Measurements from ENCODE around the gene ARID4A. TPM values are rescaled to one million over a fixed set of nuclear protein-coding genes. Genes with fewer than 3 reads are reported as not detected.

The ARID4A gene
- total and polyA plus RNA-seq, 8 donors: 27.6 to 48.6 (median 37.3) TPM

DNA sequence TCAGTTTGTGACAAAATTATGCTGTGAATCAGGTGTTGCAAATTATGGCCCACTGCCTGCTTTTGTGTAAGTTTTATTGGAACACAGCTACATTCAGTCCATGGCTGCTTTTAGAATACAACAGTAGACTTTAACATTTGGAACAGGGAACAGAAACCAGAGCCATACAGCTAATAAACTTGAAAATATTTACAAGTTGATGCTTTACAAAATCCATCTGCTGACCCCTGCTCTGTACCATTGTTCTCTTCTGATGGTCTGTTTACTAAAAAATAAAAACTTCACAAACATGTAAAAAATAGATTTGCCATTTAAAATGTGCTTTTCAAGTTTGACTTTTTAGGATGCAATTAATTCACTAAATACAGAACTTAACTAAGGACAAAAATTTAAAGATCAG lies 33.0 kb upstream of the ARID4A start:
- peak in 1 of 4 donors; percentile 30 for DNase-seq
- H3K36me3 ChIP-seq: peaks cover 0 to 100% of the 10 kb centered on the region in 2 donors

DNA sequence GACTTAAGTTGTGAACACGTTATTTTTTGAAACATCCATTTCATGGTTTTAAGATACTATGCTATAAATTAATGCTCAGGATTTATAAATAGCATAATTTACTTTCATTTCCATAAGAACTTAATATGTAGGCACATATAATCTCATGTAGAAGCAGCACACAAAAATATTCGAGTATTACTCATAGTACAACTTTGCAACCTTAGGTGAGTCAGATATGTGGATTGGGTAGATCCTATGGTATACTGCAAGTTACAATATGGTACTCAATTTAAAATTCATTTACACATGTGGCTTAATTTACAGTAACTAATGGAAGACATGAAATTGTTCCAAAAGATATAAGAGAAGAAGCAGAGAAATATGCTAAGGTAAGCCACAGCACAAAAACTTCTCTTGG lies 27.7 kb upstream of the ARID4A start:
- no peak overlapping the region for H3K27ac ChIP-seq
- H3K4me1 ChIP-seq: peaks cover 0 to 41% of the 10 kb centered on the region in 2 donors
- H3K27me3 ChIP-seq: no peaks in the 10 kb centered on the region
- H3K9me3 ChIP-seq: no peaks in the 10 kb centered on the region
- intact Hi-C loops (cut with DNase I): no loop called here
- no peak for ATAC-seq
- TF ChIP-seq, protein P1, sequence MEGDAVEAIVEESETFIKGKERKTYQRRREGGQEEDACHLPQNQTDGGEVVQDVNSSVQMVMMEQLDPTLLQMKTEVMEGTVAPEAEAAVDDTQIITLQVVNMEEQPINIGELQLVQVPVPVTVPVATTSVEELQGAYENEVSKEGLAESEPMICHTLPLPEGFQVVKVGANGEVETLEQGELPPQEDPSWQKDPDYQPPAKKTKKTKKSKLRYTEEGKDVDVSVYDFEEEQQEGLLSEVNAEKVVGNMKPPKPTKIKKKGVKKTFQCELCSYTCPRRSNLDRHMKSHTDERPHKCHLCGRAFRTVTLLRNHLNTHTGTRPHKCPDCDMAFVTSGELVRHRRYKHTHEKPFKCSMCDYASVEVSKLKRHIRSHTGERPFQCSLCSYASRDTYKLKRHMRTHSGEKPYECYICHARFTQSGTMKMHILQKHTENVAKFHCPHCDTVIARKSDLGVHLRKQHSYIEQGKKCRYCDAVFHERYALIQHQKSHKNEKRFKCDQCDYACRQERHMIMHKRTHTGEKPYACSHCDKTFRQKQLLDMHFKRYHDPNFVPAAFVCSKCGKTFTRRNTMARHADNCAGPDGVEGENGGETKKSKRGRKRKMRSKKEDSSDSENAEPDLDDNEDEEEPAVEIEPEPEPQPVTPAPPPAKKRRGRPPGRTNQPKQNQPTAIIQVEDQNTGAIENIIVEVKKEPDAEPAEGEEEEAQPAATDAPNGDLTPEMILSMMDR (IDR thresholded peaks at IDR 0.05): no peak
- no peak for DNase-seq
- H3K36me3 ChIP-seq: peaks cover 0 to 88% of the 10 kb centered on the region in 2 donors
- no peak overlapping the region for H3K4me3 ChIP-seq

More for the DNA sequence above, 33.0 kb upstream of the ARID4A start:
- no peak for ATAC-seq
- Histone ChIP-seq H3K27ac (no peak overlapping the region), H3K27me3 (no peaks in the 10 kb centered on the region), H3K4me3 (no peak overlapping the region), H3K9me3 (no peaks in the 10 kb centered on the region), H3K4me1 (no peaks in the 10 kb centered on the region)
- TF ChIP-seq, protein P1 (IDR thresholded peaks at IDR 0.05): no peak
- intact Hi-C loops (cut with DNase I): no loop called here

DNA sequence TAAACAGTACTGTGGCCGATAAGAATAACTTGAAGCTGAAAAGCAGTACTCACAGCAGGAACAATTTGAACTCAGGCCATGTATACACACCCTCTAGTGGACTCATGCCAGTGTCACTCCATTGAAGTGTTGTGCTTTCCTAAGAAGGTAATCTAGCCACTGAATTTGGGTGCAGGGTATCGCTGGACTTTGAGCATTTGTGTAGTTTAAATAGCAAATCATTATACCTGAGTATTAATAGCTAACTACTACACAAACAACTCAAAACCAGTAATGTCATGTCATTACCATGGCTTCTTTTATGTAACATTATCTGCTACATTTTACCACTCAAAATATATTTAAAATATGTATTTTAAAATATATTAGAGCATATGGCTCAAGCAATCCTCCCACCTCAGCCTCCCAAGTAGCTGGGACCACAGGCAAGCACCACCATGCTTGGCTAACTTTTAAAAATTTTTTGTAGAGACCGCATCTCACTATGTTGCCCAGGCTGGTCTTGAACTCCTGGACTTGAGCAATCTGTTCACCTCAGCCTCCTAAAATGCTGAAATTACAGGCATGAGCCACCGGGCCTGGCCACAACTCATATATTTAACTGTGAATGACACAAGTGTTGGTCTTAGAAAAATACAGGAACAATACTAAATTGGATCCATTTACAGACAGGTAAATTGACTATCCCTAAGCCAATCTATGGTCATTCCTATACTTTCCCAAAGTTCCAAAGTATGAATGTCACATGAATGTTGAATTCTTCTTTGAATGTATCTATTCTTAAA lies 25.6 kb upstream of the ARID4A start:
- DNase-seq: no peak
- Histone ChIP-seq H3K27ac (peak overlapping the region in 1 of 2 donors; percentile 74), H3K4me1 (peaks cover 0 to 51% of the 10 kb centered on the region in 2 donors), H3K9me3 (no peaks in the 10 kb centered on the region), H3K27me3 (no peaks in the 10 kb centered on the region), H3K4me3 (no peak overlapping the region), H3K36me3 (peaks cover 0 to 79% of the 10 kb centered on the region in 2 donors)
- TF ChIP-seq, protein P1 (IDR thresholded peaks at IDR 0.05): no peak
- ATAC-seq: peak; percentile 86
- intact Hi-C loops (cut with DNase I): no loop called here

GRCh38 chr14:58274881-58275280 lies 23.5 kb upstream of the ARID4A start:
- Histone ChIP-seq H3K27ac (peak overlapping the region in 1 of 2 donors; percentile 37), H3K9me3 (no peaks in the 10 kb centered on the region), H3K4me3 (no peak overlapping the region), H3K36me3 (peaks cover 0 to 79% of the 10 kb centered on the region in 2 donors), H3K27me3 (no peaks in the 10 kb centered on the region), H3K4me1 (peaks cover 0 to 56% of the 10 kb centered on the region in 2 donors)
- intact Hi-C loops (cut with DNase I): no loop called here
- TF ChIP-seq, protein P1 (IDR thresholded peaks at IDR 0.05): no peak
- ATAC-seq: no peak
- DNase-seq: no peak

DNA sequence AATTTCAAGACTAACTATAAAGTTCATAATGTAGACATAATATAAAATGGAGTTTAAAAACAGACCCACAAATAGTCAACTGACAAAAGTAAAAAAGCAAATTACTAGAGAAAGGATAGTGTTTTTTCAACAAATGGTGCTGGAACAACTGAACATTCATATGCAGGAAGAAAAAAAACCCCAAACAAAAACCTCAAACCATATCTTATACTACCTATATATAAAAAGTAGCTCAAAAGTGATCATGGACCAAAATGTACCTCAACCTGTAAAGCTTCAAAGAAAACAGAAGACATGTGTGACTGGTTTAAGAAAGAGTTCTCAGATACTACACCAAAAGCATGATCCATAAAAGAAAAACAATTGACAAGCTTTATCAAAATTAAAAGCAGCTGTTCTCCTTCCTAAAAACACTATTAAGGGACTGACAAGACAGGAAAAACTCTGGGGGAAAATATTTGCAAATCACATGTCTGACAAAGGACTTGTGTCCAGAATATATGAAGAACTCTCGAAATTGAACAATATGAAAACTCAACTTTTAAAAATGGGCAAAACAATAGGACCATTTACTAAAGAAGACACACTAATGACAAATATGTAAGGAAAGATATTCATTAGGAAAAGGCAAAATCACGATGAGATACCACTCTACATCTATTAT lies 22.7 kb upstream of the ARID4A start:
- peaks cover 2 to 61% of the 10 kb centered on the region in 2 donors for H3K4me1 ChIP-seq
- peak overlapping the region; percentile 11 to 37 for H3K27ac ChIP-seq
- H3K27me3 ChIP-seq: no peaks in the 10 kb centered on the region
- ATAC-seq (no peak), DNase-seq (no peak)
- intact Hi-C loops (cut with DNase I): no loop called here
- no peaks in the 10 kb centered on the region for H3K9me3 ChIP-seq
- TF ChIP-seq, protein P1 (IDR thresholded peaks at IDR 0.05): no peak
- H3K36me3 ChIP-seq: peaks cover 0 to 75% of the 10 kb centered on the region in 2 donors
- no peak overlapping the region for H3K4me3 ChIP-seq
